PC-3 (cell line): ENCODE data around the gene MUC7. TPM values are rescaled to one million over a fixed set of nuclear protein-coding genes. Genes with fewer than 3 reads are reported as not detected.

Source experiments
- ATAC-seq: fragments of 200-7000 bp; cut with Tn5 transposase; 2 replicates; pipeline ENCODE4 v1.9.1; 2020; ENCODE audit warnings: mild to moderate bottlenecking, moderate library complexity
- BruUV-seq: library from RNA; stranded (reverse); fragments of 400-500 nt; replicated peaks from 2 replicates; lab custom pipeline; 2021; lab: Mats Ljungman, UMichigan
- CTCF ChIA-PET: fragments of 300-600 bp; sonication (Branson Sonifier 250); formaldehyde crosslinking; loops from one replicate; lab custom pipeline; 2022; ENCODE audit warnings: antibody characterized with exemption; lab: Charles Lee
- POLR2A ChIA-PET: fragments of 300-600 bp; sonication (Branson Sonifier 250); formaldehyde crosslinking; loops from one replicate; lab custom pipeline; 2022; ENCODE audit warnings: antibody characterized with exemption; ENCODE audit not compliant: unreplicated experiment; lab: Charles Lee
- DNase-seq: peaks from one replicate; pipeline ENCODE4 v3.0.0-alpha.2; 2015
- H2AFZ ChIP-seq: fragments of 300-600 bp; sonication (generic); 2 replicates; pipeline ENCODE4 v1.6.0; 2016; ENCODE audit warnings: antibody characterized with exemption, low read length
- H3F3A ChIP-seq: fragments of 300-600 bp; sonication (generic); one replicate; pipeline ENCODE4 v1.6.0; 2017; ENCODE audit warnings: antibody characterized with exemption, low read length, control low read depth, mild to moderate bottlenecking; ENCODE audit not compliant: unreplicated experiment
- H3K27ac ChIP-seq: fragments of 300-600 bp; sonication (generic); 2 replicates; pipeline ENCODE4 v1.5.1; 2016; ENCODE audit warnings: mild to moderate bottlenecking, low read length
- H3K27me3 ChIP-seq: fragments of 300-600 bp; sonication (generic); 2 replicates; pipeline ENCODE4 v1.6.1; 2016; ENCODE audit warnings: low read length, mixed read lengths
- H3K36me3 ChIP-seq: fragments of 300-600 bp; sonication (generic); 2 replicates; pipeline ENCODE4 v1.6.1; 2016; ENCODE audit warnings: low read depth, mixed run types, low read length, mixed read lengths
- H3K4me1 ChIP-seq: fragments of 300-600 bp; sonication (generic); 2 replicates; pipeline ENCODE4 v1.5.1; 2016; ENCODE audit warnings: low read length; ENCODE audit not compliant: insufficient read depth
- H3K4me2 ChIP-seq: fragments of 300-600 bp; sonication (generic); 2 replicates; pipeline ENCODE4 v1.6.0; 2016; ENCODE audit warnings: low read length
- H3K4me3 ChIP-seq: fragments of 300-600 bp; sonication (generic); 2 replicates; pipeline ENCODE4 v1.5.1; 2016; ENCODE audit warnings: mild to moderate bottlenecking, low read length, mixed read lengths
- H3K79me2 ChIP-seq: fragments of 300-600 bp; sonication (generic); 2 replicates; pipeline ENCODE4 v1.6.1; 2017; ENCODE audit warnings: low read length, mixed read lengths
- H3K9ac ChIP-seq: fragments of 300-600 bp; sonication (generic); 2 replicates; pipeline ENCODE4 v1.6.0; 2016; ENCODE audit warnings: mild to moderate bottlenecking, low read length
- H3K9me2 ChIP-seq: fragments of 300-600 bp; sonication (generic); replicated peaks from 2 replicates; pipeline ENCODE4 v1.6.1; 2016; ENCODE audit warnings: mixed run types, low read length, mixed read lengths
- H3K9me3 ChIP-seq: fragments of 300-600 bp; sonication (generic); 2 replicates; pipeline ENCODE4 v1.6.1; 2016; ENCODE audit warnings: low read length, mixed read lengths
- H4K20me1 ChIP-seq: fragments of 300-600 bp; sonication (generic); 2 replicates; pipeline ENCODE4 v1.6.1; 2016; ENCODE audit warnings: low read length, mixed read lengths
- CTCF ChIP-seq: fragments of 300-600 bp; sonication (generic); conservative IDR thresholded peaks from 2 replicates; pipeline ENCODE4 v1.5.1; 2017; ENCODE audit warnings: antibody characterized with exemption, low read depth, mild to moderate bottlenecking, low read length
- EZH2 ChIP-seq: fragments of 300-600 bp; sonication (generic); IDR thresholded peaks from one replicate; pipeline ENCODE4 v1.6.1; 2017; ENCODE audit warnings: antibody characterized with exemption, mild to moderate bottlenecking, low read length; ENCODE audit not compliant: unreplicated experiment
- EZH2phosphoT487 ChIP-seq: fragments of 300-600 bp; sonication (generic); IDR thresholded peaks from 2 replicates; pipeline ENCODE4 v1.6.1; 2018; ENCODE audit warnings: mild to moderate bottlenecking, antibody characterized with exemption, low read length, borderline replicate concordance
- intact Hi-C: fragments of 100-400 bp; cut with micrococcal nuclease; formaldehyde crosslinking; loops from 2 replicates; pipeline ENCODE4 v1.9.0; 2023
- total RNA-seq: library from RNA; depleted of rRNA; stranded (reverse); fragments of >200 nt; gene quantifications from 2 replicates; pipeline ENCODE4 v1.2.3, GENCODE V29; 2014

The MUC7 gene
- total RNA-seq, 1 experiment from 2014 or later = 0.04 TPM

- no peaks in the 10 kb centered on the region for H3K4me1 ChIP-seq
- H3K27me3 ChIP-seq = peaks cover 2% of the 10 kb centered on the region; the same call in 1 of the 2 replicates
- CTCF ChIA-PET = no interaction called here
- no TSS peak for BruUV-seq
- intact Hi-C loops = no loop called here
- H4K20me1 ChIP-seq = no peaks in the 10 kb centered on the region
- TF ChIP-seq CTCF = no peak
- no peaks in the 10 kb centered on the region for H3F3A ChIP-seq
- no peaks in the 10 kb centered on the region; the same call in 1 of the 2 replicates for H3K9me2 ChIP-seq
- no peak overlapping the region for H3K9ac ChIP-seq
- POLR2A ChIA-PET = no interaction called here
- no peak overlapping the region for H2AFZ ChIP-seq
- no peak overlapping the region for H3K4me2 ChIP-seq
- H3K4me3 ChIP-seq = no peak overlapping the region
- H3K79me2 ChIP-seq = no peaks in the 10 kb centered on the region
- ATAC-seq = no peak
- H3K27ac ChIP-seq = no peak overlapping the region
- H3K36me3 ChIP-seq = no peaks in the 10 kb centered on the region
- H3K9me3 ChIP-seq = no peaks in the 10 kb centered on the region
- DNase-seq = no peak
Measured at GRCh38 chr4:70449220-70449619, 22.8 kb upstream of the MUC7 start.

GRCh38 chr4:70452946-70453345 lies 19.1 kb upstream of the MUC7 start:
- no peaks in the 10 kb centered on the region for H3K4me1 ChIP-seq
- ATAC-seq (no peak), DNase-seq (no peak)
- intact Hi-C loops = no loop called here
- no peaks in the 10 kb centered on the region for H4K20me1 ChIP-seq
- BruUV-seq = no TSS peak
- H3F3A ChIP-seq = no peaks in the 10 kb centered on the region
- ChIA-PET CTCF (no interaction called here), POLR2A (interaction anchor here (0.6 kb wide), 1 partner anchor 180 kb away, joined by 3 read pairs; no protein-coding TSS in a partner anchor)
- peaks cover 7% of the 10 kb centered on the region; the same call in 1 of the 2 replicates for H3K27me3 ChIP-seq
- H3K27ac ChIP-seq = no peak overlapping the region
- TF ChIP-seq EZH2 (no peak), CTCF (no peak), EZH2phosphoT487 (no peak)
- H3K9me3 ChIP-seq = no peaks in the 10 kb centered on the region
- no peak overlapping the region for H2AFZ ChIP-seq
- H3K4me2 ChIP-seq = no peak overlapping the region
- H3K9ac ChIP-seq = no peak overlapping the region
- H3K9me2 ChIP-seq = no peaks in the 10 kb centered on the region; the same call in 1 of the 2 replicates
- no peaks in the 10 kb centered on the region for H3K79me2 ChIP-seq
- H3K36me3 ChIP-seq = no peaks in the 10 kb centered on the region
- no peak overlapping the region for H3K4me3 ChIP-seq

- Histone ChIP-seq H4K20me1 (no peaks in the 10 kb centered on the region), H3K27ac (no peak overlapping the region), H3K4me3 (no peak overlapping the region), H3K9me2 (no peaks in the 10 kb centered on the region), H3K4me2 (no peak overlapping the region), H3K27me3 (peaks cover 32% of the 10 kb centered on the region), H3K9ac (no peak overlapping the region), H3K9me3 (no peaks in the 10 kb centered on the region), H3K36me3 (no peaks in the 10 kb centered on the region), H3K79me2 (no peaks in the 10 kb centered on the region), H2AFZ (no peak overlapping the region), H3F3A (no peaks in the 10 kb centered on the region), H3K4me1 (no peaks in the 10 kb centered on the region)
- ChIA-PET POLR2A (no interaction called here), CTCF (no interaction called here)
- intact Hi-C loops = no loop called here
- ATAC-seq (no peak), DNase-seq (no peak)
- no TSS peak for BruUV-seq
- no peak for TF ChIP-seq EZH2phosphoT487
- TF ChIP-seq EZH2 = no peak
- no peak for TF ChIP-seq CTCF
Measured at GRCh38 chr4:70463335-70463734, 8.7 kb upstream of the MUC7 start.
